ENCODE data around the gene FAM120A.

DNA sequence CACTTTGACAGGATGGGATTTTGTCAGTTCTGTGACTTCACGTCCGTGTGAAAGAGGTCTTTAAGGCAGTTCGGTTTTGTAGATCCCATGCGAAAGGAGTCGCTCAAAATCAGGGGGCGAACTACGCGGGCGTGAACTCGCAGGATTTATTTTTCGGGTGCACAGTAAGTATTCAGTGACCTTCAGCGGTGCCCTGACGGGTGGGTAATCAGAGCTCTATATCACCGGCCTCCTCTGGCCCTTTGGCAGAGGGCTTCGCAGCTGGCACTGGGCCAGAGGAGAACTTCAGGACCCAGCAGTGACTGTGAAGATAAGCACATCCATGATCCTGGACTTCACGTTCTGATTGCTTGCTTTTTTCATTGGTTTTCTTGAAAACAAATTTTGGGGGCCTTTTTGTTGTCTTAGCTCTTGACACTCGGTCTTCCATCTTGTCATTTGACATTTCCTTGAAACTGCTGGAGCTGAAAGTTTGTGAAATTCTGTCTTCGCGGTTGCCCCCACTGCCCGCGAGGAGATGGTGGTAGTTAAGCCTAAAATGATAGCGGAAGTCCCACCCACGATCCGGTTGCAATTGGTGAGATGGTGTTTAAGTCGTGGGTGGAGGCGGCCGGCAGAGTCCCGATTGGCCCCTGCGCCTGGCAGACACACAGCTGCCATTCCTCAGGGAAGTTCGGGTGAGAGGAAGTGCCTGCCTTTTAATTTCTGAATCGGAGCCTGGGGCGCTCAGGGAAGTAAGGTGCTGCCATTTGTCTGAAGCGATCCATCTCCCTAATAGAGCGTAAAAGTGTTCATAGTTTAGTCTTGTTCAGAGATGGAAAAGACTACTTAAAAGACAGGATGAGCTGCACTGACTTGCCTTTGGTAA lies 1.8 kb downstream of the FAM120A start, which contains the start of gene FAM120AOS:
- TF ChIP-seq, protein P1, sequence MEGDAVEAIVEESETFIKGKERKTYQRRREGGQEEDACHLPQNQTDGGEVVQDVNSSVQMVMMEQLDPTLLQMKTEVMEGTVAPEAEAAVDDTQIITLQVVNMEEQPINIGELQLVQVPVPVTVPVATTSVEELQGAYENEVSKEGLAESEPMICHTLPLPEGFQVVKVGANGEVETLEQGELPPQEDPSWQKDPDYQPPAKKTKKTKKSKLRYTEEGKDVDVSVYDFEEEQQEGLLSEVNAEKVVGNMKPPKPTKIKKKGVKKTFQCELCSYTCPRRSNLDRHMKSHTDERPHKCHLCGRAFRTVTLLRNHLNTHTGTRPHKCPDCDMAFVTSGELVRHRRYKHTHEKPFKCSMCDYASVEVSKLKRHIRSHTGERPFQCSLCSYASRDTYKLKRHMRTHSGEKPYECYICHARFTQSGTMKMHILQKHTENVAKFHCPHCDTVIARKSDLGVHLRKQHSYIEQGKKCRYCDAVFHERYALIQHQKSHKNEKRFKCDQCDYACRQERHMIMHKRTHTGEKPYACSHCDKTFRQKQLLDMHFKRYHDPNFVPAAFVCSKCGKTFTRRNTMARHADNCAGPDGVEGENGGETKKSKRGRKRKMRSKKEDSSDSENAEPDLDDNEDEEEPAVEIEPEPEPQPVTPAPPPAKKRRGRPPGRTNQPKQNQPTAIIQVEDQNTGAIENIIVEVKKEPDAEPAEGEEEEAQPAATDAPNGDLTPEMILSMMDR (conservative IDR thresholded peaks at IDR 0.05) = no peak
- no peak for TF ChIP-seq ZFX (IDR thresholded peaks at IDR 0.05)

All from C4-2B (cell line).